IMR-90 (cell line): ENCODE results near the gene CIART. TPM values are rescaled to one million over a fixed set of nuclear protein-coding genes. Genes with fewer than 3 reads are reported as not detected.

Experiments
- ATAC-seq: fragments of 200-7000 bp; cut with Tn5 transposase; 2 replicates; pipeline ENCODE4 v1.9.1; 2020; ENCODE audit warnings: low read depth, mild to moderate bottlenecking, moderate library complexity
- BruUV-seq: library from RNA; stranded (reverse); fragments of 400-500 nt; replicated peaks from 2 replicates; lab custom pipeline; 2021; lab: Mats Ljungman, UMichigan
- CTCF ChIA-PET: fragments of 300-600 bp; formaldehyde crosslinking; extraction: SDS; loops from one replicate; lab custom pipeline; 2021; ENCODE audit warnings: antibody characterized with exemption; lab: Yijun Ruan, JAX
- POLR2A ChIA-PET: fragments of 300-600 bp; sonication (Branson Sonifier 250); formaldehyde crosslinking; loops from one replicate; lab custom pipeline; 2022; ENCODE audit warnings: antibody characterized with exemption; ENCODE audit not compliant: unreplicated experiment; lab: Charles Lee
- DNase-seq: peaks from one replicate; pipeline ENCODE4 v3.0.0; 2013
- H2AFZ ChIP-seq: replicated peaks from 2 replicates; pipeline ENCODE3; 2013; ENCODE audit warnings: low read length, mild to moderate bottlenecking; ENCODE audit not compliant: poor library complexity
- H2AK5ac ChIP-seq: 2 replicates; pipeline ENCODE4 v1.6.1; 2013; ENCODE audit warnings: low read depth, low read length, inconsistent platforms
- H2AK9ac ChIP-seq: replicated peaks from 2 replicates; pipeline ENCODE3; 2013; ENCODE audit warnings: mild to moderate bottlenecking, low read depth, low read length, moderate library complexity; ENCODE audit not compliant: poor library complexity
- H2BK120ac ChIP-seq: 2 replicates; pipeline ENCODE4 v1.6.1; 2013; ENCODE audit warnings: low read depth, low read length, inconsistent platforms
- H2BK15ac ChIP-seq: 3 replicates; pipeline ENCODE4 v1.6.1; 2013; ENCODE audit warnings: low read depth, low read length, inconsistent platforms
- H2BK20ac ChIP-seq: 2 replicates; pipeline ENCODE4 v1.6.1; 2013; ENCODE audit warnings: low read depth, mild to moderate bottlenecking, inconsistent platforms, low read length, moderate library complexity
- H2BK5ac ChIP-seq: 2 replicates; pipeline ENCODE4 v1.6.1; 2013; ENCODE audit warnings: mild to moderate bottlenecking, low read depth, low read length, inconsistent platforms; ENCODE audit not compliant: poor library complexity, severe bottlenecking
- H3K14ac ChIP-seq: replicated peaks from 2 replicates; pipeline ENCODE4 v1.6.1; 2013; ENCODE audit warnings: low read depth, low read length, inconsistent platforms
- H3K18ac ChIP-seq: 2 replicates; pipeline ENCODE4 v1.6.1; 2013; ENCODE audit warnings: low read depth, low read length, control low read depth
- H3K23ac ChIP-seq: 2 replicates; pipeline ENCODE4 v1.6.1; 2013; ENCODE audit warnings: low read depth, low read length, inconsistent platforms
- H3K27ac ChIP-seq: 2 replicates; pipeline ENCODE4 v1.5.1; 2013; ENCODE audit warnings: mild to moderate bottlenecking, control low read depth, low read length; ENCODE audit not compliant: insufficient read depth
- H3K27me3 ChIP-seq: 2 replicates; pipeline ENCODE4 v1.6.1; 2013; ENCODE audit warnings: low read length; ENCODE audit not compliant: control insufficient read depth, insufficient read depth
- H3K36me3 ChIP-seq: 2 replicates; pipeline ENCODE4 v1.6.1; 2013; ENCODE audit warnings: low read length, mixed read lengths; ENCODE audit not compliant: control insufficient read depth, insufficient read depth
- H3K4ac ChIP-seq: 2 replicates; pipeline ENCODE4 v1.6.1; 2013; ENCODE audit warnings: low read depth, low read length, inconsistent platforms
- H3K4me1 ChIP-seq: 2 replicates; pipeline ENCODE4 v1.6.1; 2013; ENCODE audit warnings: low read length, mixed read lengths; ENCODE audit not compliant: control insufficient read depth, insufficient read depth
- H3K4me2 ChIP-seq: 2 replicates; pipeline ENCODE4 v1.6.1; 2013; ENCODE audit warnings: low read depth, mild to moderate bottlenecking, control low read depth, low read length, moderate library complexity
- H3K4me3 ChIP-seq: 2 replicates; pipeline ENCODE4 v1.5.1; 2013; ENCODE audit warnings: low read depth, mild to moderate bottlenecking, control low read depth, low read length, moderate library complexity; ENCODE audit not compliant: insufficient read depth
- H3K56ac ChIP-seq: 2 replicates; pipeline ENCODE4 v1.6.1; 2013; ENCODE audit warnings: low read length, inconsistent platforms; ENCODE audit not compliant: insufficient read depth; ENCODE audit errors: extremely low read depth
- H3K79me1 ChIP-seq, 2 experiments: 2 replicates each; pipeline ENCODE4 v1.6.1; 2013; ENCODE audit warnings: low read length in 2 of 2, inconsistent platforms in 1 of 2, low read depth in 1 of 2
- H3K9ac ChIP-seq: 2 replicates; pipeline ENCODE4 v1.6.1; 2013; ENCODE audit warnings: low read depth, low read length, control low read depth
- H3K9me1 ChIP-seq: 2 replicates; pipeline ENCODE4 v1.6.1; 2013; ENCODE audit warnings: low read length, inconsistent platforms; ENCODE audit not compliant: insufficient read depth
- H3K9me3 ChIP-seq: 2 replicates; pipeline ENCODE4 v1.6.1; 2013; ENCODE audit warnings: low read length; ENCODE audit not compliant: control insufficient read depth, insufficient read depth
- H4K20me1 ChIP-seq: 2 replicates; pipeline ENCODE4 v1.6.1; 2013; ENCODE audit warnings: low read length, inconsistent platforms; ENCODE audit not compliant: insufficient read depth
- H4K5ac ChIP-seq: 2 replicates; pipeline ENCODE4 v1.6.1; 2013; ENCODE audit warnings: mild to moderate bottlenecking, low read depth, low read length, control low read depth
- H4K8ac ChIP-seq, 2 experiments: 2 replicates each; pipeline ENCODE4 v1.6.1; 2013; ENCODE audit warnings: low read depth in 2 of 2, low read length in 2 of 2, control low read depth in 1 of 2, inconsistent platforms in 1 of 2
- H4K91ac ChIP-seq: 2 replicates; pipeline ENCODE4 v1.6.1; 2013; ENCODE audit warnings: low read depth, low read length, inconsistent platforms; ENCODE audit not compliant: insufficient read depth
- CHD1 ChIP-seq: IDR thresholded peaks from 2 replicates; pipeline ENCODE4 v1.6.1; 2012; ENCODE audit warnings: low read depth, low read length, improper control_type of control experiment
- CTCF ChIP-seq: conservative IDR thresholded peaks from 2 replicates; pipeline ENCODE4 v1.5.1; 2012; ENCODE audit warnings: mild to moderate bottlenecking, low read depth, low read length, improper control_type of control experiment
- MAZ ChIP-seq: IDR thresholded peaks from 2 replicates; pipeline ENCODE4 v1.6.1; 2012; ENCODE audit warnings: low read depth, mild to moderate bottlenecking, low read length, improper control_type of control experiment, moderate library complexity, borderline replicate concordance
- NFE2L2 ChIP-seq: fragments of 150-350 bp; IDR thresholded peaks from 2 replicates; pipeline ENCODE4 v1.6.1; 2016; ENCODE audit warnings: low read depth, mild to moderate bottlenecking, low read length
- RFX5 ChIP-seq: IDR thresholded peaks from 2 replicates; pipeline ENCODE4 v1.8.0; 2012; ENCODE audit warnings: low read depth, mild to moderate bottlenecking, low read length, moderate library complexity
- SMC3 ChIP-seq: fragments of 150-350 bp; IDR thresholded peaks from 2 replicates; pipeline ENCODE4 v1.6.1; 2016; ENCODE audit warnings: low read depth, mild to moderate bottlenecking, antibody characterized with exemption, low read length, moderate library complexity
- WGBS, 2 experiments: methylation state at CpG; one replicate each; pipeline versions ENCODE4 v1.1.5 to v1.1.7; 2013; ENCODE audit warnings: missing lambda C conversion rate in 2 of 2; ENCODE audit not compliant: insufficient read length in 1 of 2; ENCODE audit errors: extremely low coverage in 2 of 2; 5-methylcytosine and 5-hydroxymethylcytosine counted together
- dilution Hi-C: fragments of 300-500 bp; cut with HindIII; formaldehyde crosslinking; loops from one replicate; pipeline ENCODE4 v1.14.3; 2018; ENCODE audit warnings: low sequenced_read_pairs; ENCODE audit not compliant: unreplicated experiment
- in situ Hi-C: fragments of 300-500 bp; cut with MboI; formaldehyde crosslinking; loops from 3 replicates; pipeline ENCODE4 v1.14.3; 2019; ENCODE audit warnings: low sequenced_read_pairs, inconsistent platforms, mixed read lengths
- intact Hi-C: fragments of 100-400 bp; cut with micrococcal nuclease; formaldehyde crosslinking; loops from 2 replicates; pipeline ENCODE4 v1.10.0; 2022
- polyA plus RNA-seq, 3 experiments: library from polyadenylated mRNA; depleted of rRNA; stranded (reverse); fragments of >200 nt; gene quantifications; 2 replicates each; pipeline ENCODE4 v1.2.3, GENCODE V29; 2012; ENCODE audit warnings: low replicate concordance in 1 of 3
- total RNA-seq: library from RNA; depleted of rRNA; stranded (reverse); fragments of >200 nt; gene quantifications from 2 replicates; pipeline ENCODE4 v1.2.3, GENCODE V29; 2012
- TF ChIP-seq, protein P1 (sequence below): fragments of 150-350 bp; IDR thresholded peaks from 2 replicates; pipeline ENCODE4 v1.6.1; 2017; ENCODE audit warnings: mild to moderate bottlenecking, antibody characterized with exemption, low read length, low read depth

CIART gene
- total and polyA plus RNA-seq, 2 of the 4 experiments (the other 2 are of a cell fraction), result 16.5 to 18.1 TPM

GRCh38 chr1:150271291-150271959 lies 10.9 kb upstream of the CIART start:
- Histone ChIP-seq H3K9ac (no peak overlapping the region), H4K8ac (no peak overlapping the region), H3K9me1 (peaks cover 8% of the 10 kb centered on the region; the same call in 1 of the 2 replicates), H2BK120ac (no peak overlapping the region), H3K27ac (no peak overlapping the region), H3K18ac (no peak overlapping the region), H4K20me1 (no peaks in the 10 kb centered on the region), H3K4me2 (no peak overlapping the region), H3K36me3 (peaks cover 7% of the 10 kb centered on the region), H3K4me3 (no peak overlapping the region), H2AK9ac (no peak overlapping the region), H3K9me3 (no peaks in the 10 kb centered on the region), H3K14ac (no peak overlapping the region), H3K56ac (no peak overlapping the region), H3K23ac (no peak overlapping the region), H3K27me3 (no peaks in the 10 kb centered on the region), H2BK5ac (no peak overlapping the region), H2BK15ac (no peak overlapping the region), H4K5ac (no peak overlapping the region), H3K79me1 (peaks cover 18 to 39% of the 10 kb centered on the region in 2 experiments), H3K4ac (no peak overlapping the region), H2BK20ac (no peak overlapping the region), H4K91ac (peak overlapping the region; percentile 46; the same call in 1 of the 2 replicates), H2AK5ac (0 out of 2 replicates have a peak overlapping the region, but pooled peaks have one; percentile 33), H2AFZ (no peak overlapping the region), H3K4me1 (peaks cover 9% of the 10 kb centered on the region)
- ATAC-seq, result no peak
- DNase-seq, result no peak
- intact Hi-C loops, result no loop called here
- CTCF ChIA-PET, result interaction anchor here (3.1 kb wide), 1 partner anchor 16 kb away, joined by 18 read pairs; no protein-coding TSS in a partner anchor
- BruUV-seq, result no TSS peak
- dilution Hi-C loops, result no loop called here
- in situ Hi-C loops, result no loop called here
- POLR2A ChIA-PET, result interaction anchor here (1.8 kb wide), 1 partner anchor 16 kb away, joined by 6 read pairs; no protein-coding TSS in a partner anchor
- WGBS, 2 experiments, result 100% methylated on average over 2 of the region's 7 CpGs; no CpG with 5 or more reads in 1 of the 2 experiments
- TF ChIP-seq SMC3, result no peak
- TF ChIP-seq CHD1, result no peak
- TF ChIP-seq MAZ, result no peak
- no peak for TF ChIP-seq RFX5
- no peak for TF ChIP-seq NFE2L2
- TF ChIP-seq, protein P1, sequence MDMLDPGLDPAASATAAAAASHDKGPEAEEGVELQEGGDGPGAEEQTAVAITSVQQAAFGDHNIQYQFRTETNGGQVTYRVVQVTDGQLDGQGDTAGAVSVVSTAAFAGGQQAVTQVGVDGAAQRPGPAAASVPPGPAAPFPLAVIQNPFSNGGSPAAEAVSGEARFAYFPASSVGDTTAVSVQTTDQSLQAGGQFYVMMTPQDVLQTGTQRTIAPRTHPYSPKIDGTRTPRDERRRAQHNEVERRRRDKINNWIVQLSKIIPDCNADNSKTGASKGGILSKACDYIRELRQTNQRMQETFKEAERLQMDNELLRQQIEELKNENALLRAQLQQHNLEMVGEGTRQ, result no peak
- no peak for TF ChIP-seq CTCF
